GM18507 (cell line): ENCODE data around the gene SLC43A1.

Source experiments
- DNase-seq: peaks from one replicate; pipeline ENCODE4 v3.0.0; 2011; ENCODE audit warnings: low read depth; ENCODE audit not compliant: insufficient read length; ENCODE audit errors: extremely low spot score
- FAIRE-seq: peaks from 2 replicates; lab custom pipeline; 2011; peaks lifted over from hg19 to GRCh38; lab: Jason Lieb, UNC

Gene SLC43A1

GRCh38 chr11:57482782-57483561, 32.5 kb downstream of the SLC43A1 start:
- FAIRE-seq, result no peak
- DNase-seq, result peak; percentile 51

- DNase-seq, result no peak
- FAIRE-seq, result no peak
Observed at GRCh38 chr11:57481915-57482781, 33.4 kb downstream of the SLC43A1 start.

GRCh38 chr11:57481315-57481714, 34.2 kb downstream of the SLC43A1 start:
- no peak for DNase-seq
- FAIRE-seq, result no peak

GRCh38 chr11:57480409-57481137, 34.9 kb downstream of the SLC43A1 start:
- peak; percentile 57 for DNase-seq

GRCh38 chr11:57479911-57480310, 35.6 kb downstream of the SLC43A1 start:
- FAIRE-seq, result no peak
- DNase-seq, result no peak

More at GRCh38 chr11:57480409-57481137, 34.9 kb downstream of the SLC43A1 start:
- peak; percentile 81 for FAIRE-seq

GRCh38 chr11:57479021-57479663, 36.4 kb downstream of the SLC43A1 start:
- FAIRE-seq (no peak), DNase-seq (no peak)

GRCh38 chr11:57477507-57478189, 37.9 kb downstream of the SLC43A1 start:
- no peak for DNase-seq
- no peak for FAIRE-seq

- DNase-seq (no peak), FAIRE-seq (peak; percentile 77)
Observed at GRCh38 chr11:57476757-57477506, 38.6 kb downstream of the SLC43A1 start.

- no peak for DNase-seq
- peak; percentile 47 for FAIRE-seq
Observed at GRCh38 chr11:57476047-57476756, 39.3 kb downstream of the SLC43A1 start.

GRCh38 chr11:57475671-57476046, 39.8 kb downstream of the SLC43A1 start:
- DNase-seq, result no peak
- FAIRE-seq, result peak; percentile 80

GRCh38 chr11:57475191-57475590, 40.3 kb downstream of the SLC43A1 start:
- FAIRE-seq (no peak), DNase-seq (no peak)

GRCh38 chr11:57474803-57475115, 40.7 kb downstream of the SLC43A1 start:
- FAIRE-seq, result no peak
- no peak for DNase-seq

- DNase-seq, result no peak
- no peak for FAIRE-seq
Observed at GRCh38 chr11:57474017-57474802, 41.3 kb downstream of the SLC43A1 start.

- DNase-seq (no peak), FAIRE-seq (no peak)
Observed at GRCh38 chr11:57473285-57473841, 42.1 kb downstream of the SLC43A1 start.

- no peak for FAIRE-seq
- DNase-seq, result no peak
Observed at GRCh38 chr11:57471496-57471895, 44.0 kb downstream of the SLC43A1 start.

GRCh38 chr11:57469268-57469667, 46.2 kb downstream of the SLC43A1 start:
- FAIRE-seq, result no peak

GRCh38 chr11:57468276-57468675, 47.2 kb downstream of the SLC43A1 start:
- FAIRE-seq (no peak), DNase-seq (no peak)

More at GRCh38 chr11:57469268-57469667, 46.2 kb downstream of the SLC43A1 start:
- DNase-seq, result no peak
